ENCODE results near the gene IGSF6. TPM values are rescaled to one million over a fixed set of nuclear protein-coding genes. Genes with fewer than 3 reads are reported as not detected.

The IGSF6 gene
- total and polyA plus RNA-seq, 2 of the 13 experiments (the other 11 are each of a cell fraction or from before 2014, with no cell fraction given) = not detected

GRCh38 chr16:21664801-21665492, 12.5 kb upstream of the IGSF6 start:
- Histone ChIP-seq H3K27me3 (ENCODE audit: control insufficient read depth in 1 of 2, insufficient read depth in 2 of 2, low read length in 2 of 2) (no peaks in the 10 kb centered on the region; a peak in 1 of 5 replicates), H3K9me3 (ENCODE audit: low read length) (no peaks in the 10 kb centered on the region), H3K36me3 (replicated peaks in 1 of 2; ENCODE audit: control insufficient read depth in 1 of 2, insufficient read depth in 2 of 2, low read length in 2 of 2) (no peaks in the 10 kb centered on the region), H2AFZ (ENCODE audit: low read length) (no peak overlapping the region), H3K4me3 (replicated peaks in 1 of 3; ENCODE audit: insufficient read depth in 1 of 3, low read depth in 2 of 3, low read length in 3 of 3) (no peak overlapping the region), H3K4me1 (ENCODE audit: insufficient read depth, low read length) (peaks cover 37% of the 10 kb centered on the region), H3K27ac (ENCODE audit: extremely low read length, insufficient read depth, low read length) (no peak overlapping the region), H3K4me2 (ENCODE audit: low read depth, low read length) (no peak overlapping the region), H4K20me1 (ENCODE audit: insufficient read depth, low read length) (no peaks in the 10 kb centered on the region), H3K79me2 (ENCODE audit: insufficient read depth, low read length) (no peaks in the 10 kb centered on the region), H3K9ac (ENCODE audit: insufficient read depth, low read depth, low read length) (no peak overlapping the region)
- no TSS peak for BruUV-seq (replicated peaks)
- POLR2A ChIA-PET = no interaction called here
- CTCF ChIA-PET (ENCODE audit: low intra/inter-chr PET ratio, low total read pairs) = no interaction called here
- TF ChIP-seq ZMYM3 (CRISPR knock-in tag; IDR thresholded peaks at IDR 0.05) = 0 out of 2 replicates have a peak, but pooled peaks have one; percentile 39
- no peak for TF ChIP-seq FOXA1 (IDR thresholded peaks at IDR 0.05)
- TF ChIP-seq FOXA1 (CRISPR knock-in tag; IDR thresholded peaks at IDR 0.05) = 0 out of 2 replicates have a peak, but pooled peaks have one; percentile 18
- TF ChIP-seq KDM1A (CRISPR knock-in tag; IDR thresholded peaks at IDR 0.05) = peak; percentile 47; the same call in 1 of the 2 replicates
- TF ChIP-seq, protein P1, sequence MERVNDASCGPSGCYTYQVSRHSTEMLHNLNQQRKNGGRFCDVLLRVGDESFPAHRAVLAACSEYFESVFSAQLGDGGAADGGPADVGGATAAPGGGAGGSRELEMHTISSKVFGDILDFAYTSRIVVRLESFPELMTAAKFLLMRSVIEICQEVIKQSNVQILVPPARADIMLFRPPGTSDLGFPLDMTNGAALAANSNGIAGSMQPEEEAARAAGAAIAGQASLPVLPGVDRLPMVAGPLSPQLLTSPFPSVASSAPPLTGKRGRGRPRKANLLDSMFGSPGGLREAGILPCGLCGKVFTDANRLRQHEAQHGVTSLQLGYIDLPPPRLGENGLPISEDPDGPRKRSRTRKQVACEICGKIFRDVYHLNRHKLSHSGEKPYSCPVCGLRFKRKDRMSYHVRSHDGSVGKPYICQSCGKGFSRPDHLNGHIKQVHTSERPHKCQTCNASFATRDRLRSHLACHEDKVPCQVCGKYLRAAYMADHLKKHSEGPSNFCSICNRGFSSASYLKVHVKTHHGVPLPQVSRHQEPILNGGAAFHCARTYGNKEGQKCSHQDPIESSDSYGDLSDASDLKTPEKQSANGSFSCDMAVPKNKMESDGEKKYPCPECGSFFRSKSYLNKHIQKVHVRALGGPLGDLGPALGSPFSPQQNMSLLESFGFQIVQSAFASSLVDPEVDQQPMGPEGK (CRISPR knock-in tag; IDR thresholded peaks at IDR 0.05) = 0 out of 2 replicates have a peak, but pooled peaks have one; percentile 14
- TF ChIP-seq ZFP37 (CRISPR knock-in tag; IDR thresholded peaks at IDR 0.05; ENCODE audit: borderline replicate concordance) = no peak
- TF ChIP-seq ZNF768 (CRISPR knock-in tag; IDR thresholded peaks at IDR 0.05) = peak; percentile 98
- TF ChIP-seq CC2D1A (CRISPR knock-in tag; IDR thresholded peaks at IDR 0.05) = no peak
- in situ Hi-C loops (cut with HindIII; ENCODE audit: extremely low pct_ligation_motif_present, low pct_unique_long_range_greater_than_20kb) (no loop called here), intact Hi-C loops (cut with micrococcal nuclease; ENCODE audit: unreplicated experiment) (no loop called here)
- FAIRE-seq (no peak), DNase-seq (ENCODE audit: low spot score) (no peak), ATAC-seq (no peak)
- WGBS (ENCODE audit: low lambda C conversion rate) = 87% methylated on average over 10 of the region's 10 CpGs
